Measurements from ENCODE around the gene VAMP5. TPM values are rescaled to one million over a fixed set of nuclear protein-coding genes. Genes with fewer than 3 reads are reported as not detected.
A peak's percentile ranks its signal among the peaks of the same experiment; 100 is the strongest.

Gene VAMP5
- total and polyA plus RNA-seq, 9 of the 15 experiments (the other 6 are each of a cell fraction or from before 2014, with no cell fraction given) = 0.54 to 1.9 (median 1.5) TPM; not detected in 2

GRCh38 chr2:85602476-85603234 lies 18.4 kb downstream of the VAMP5 start, which contains the start of gene TMEM150A (continued):
- TF ChIP-seq POLR3G (IDR thresholded peaks at IDR 0.05; ENCODE audit: extremely low read depth, insufficient read length, insufficient replicate concordance) (no peak), UBTF (IDR thresholded peaks at IDR 0.05; ENCODE audit: borderline replicate concordance in 1 of 2, low read depth in 2 of 2, low read length in 2 of 2) (peak; percentile 33 to 83; a peak in 2 of 4 replicates), ZNF253 (CRISPR knock-in tag; conservative IDR thresholded peaks at IDR 0.05) (no peak), ZNF551 (CRISPR knock-in tag; IDR thresholded peaks at IDR 0.05) (no peak), TCF7L2 (IDR thresholded peaks at IDR 0.05; ENCODE audit: low read depth, low read length) (no peak), NFRKB (IDR thresholded peaks at IDR 0.05; ENCODE audit: low read depth) (no peak), ZNF717 (CRISPR knock-in tag; IDR thresholded peaks at IDR 0.05) (no peak), SMARCB1 (IDR thresholded peaks at IDR 0.05; ENCODE audit: insufficient read length, low read depth) (no peak), PRMT5 (CRISPR knock-in tag; IDR thresholded peaks at IDR 0.05) (no peak), PCBP2 (IDR thresholded peaks at IDR 0.05; ENCODE audit: low read depth, low read length, poor library complexity, severe bottlenecking) (no peak), E2F3 (CRISPR knock-in tag; IDR thresholded peaks at IDR 0.05) (no peak), PTBP1 (IDR thresholded peaks at IDR 0.05; ENCODE audit: low read depth, low read length) (peak; percentile 38; the same call in 1 of the 2 replicates), GABPB2 (CRISPR knock-in tag; conservative IDR thresholded peaks at IDR 0.05) (no peak), ZFX (CRISPR knock-in tag; IDR thresholded peaks at IDR 0.05) (peak; percentile 51; the same call in 1 of the 2 replicates), ZBTB17 (CRISPR knock-in tag; IDR thresholded peaks at IDR 0.05) (0 out of 2 replicates have a peak, but pooled peaks have one; percentile 31), AFF1 (IDR thresholded peaks at IDR 0.05; ENCODE audit: low read depth in 1 of 2, partially characterized antibody in 2 of 2) (peak in 1 of 2 experiments; percentile 93), ZNF124 (CRISPR knock-in tag; IDR thresholded peaks at IDR 0.05) (no peak), CBX2 (IDR thresholded peaks at IDR 0.05; ENCODE audit: insufficient read depth, low read length, poor library complexity, severe bottlenecking) (no peak), DIDO1 (tag; IDR thresholded peaks at IDR 0.05; ENCODE audit: low read depth) (0 out of 2 replicates have a peak, but pooled peaks have one; percentile 35)
- TF ChIP-seq, protein P1, sequence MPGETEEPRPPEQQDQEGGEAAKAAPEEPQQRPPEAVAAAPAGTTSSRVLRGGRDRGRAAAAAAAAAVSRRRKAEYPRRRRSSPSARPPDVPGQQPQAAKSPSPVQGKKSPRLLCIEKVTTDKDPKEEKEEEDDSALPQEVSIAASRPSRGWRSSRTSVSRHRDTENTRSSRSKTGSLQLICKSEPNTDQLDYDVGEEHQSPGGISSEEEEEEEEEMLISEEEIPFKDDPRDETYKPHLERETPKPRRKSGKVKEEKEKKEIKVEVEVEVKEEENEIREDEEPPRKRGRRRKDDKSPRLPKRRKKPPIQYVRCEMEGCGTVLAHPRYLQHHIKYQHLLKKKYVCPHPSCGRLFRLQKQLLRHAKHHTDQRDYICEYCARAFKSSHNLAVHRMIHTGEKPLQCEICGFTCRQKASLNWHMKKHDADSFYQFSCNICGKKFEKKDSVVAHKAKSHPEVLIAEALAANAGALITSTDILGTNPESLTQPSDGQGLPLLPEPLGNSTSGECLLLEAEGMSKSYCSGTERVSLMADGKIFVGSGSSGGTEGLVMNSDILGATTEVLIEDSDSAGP (CRISPR knock-in tag; IDR thresholded peaks at IDR 0.05) = 0 out of 2 replicates have a peak, but pooled peaks have one; percentile 24

Data from K562 (cell line).